SK-N-SH (cell line): ENCODE results near the gene FSTL5. TPM values are rescaled to one million over a fixed set of nuclear protein-coding genes. Genes with fewer than 3 reads are reported as not detected.

Source experiments
- CTCF ChIA-PET: fragments of 300-600, 350-600 bp; formaldehyde crosslinking; extraction: SDS; loops from one replicate; lab custom pipeline; 2021; lab: Yijun Ruan, JAX
- POLR2A ChIA-PET: fragments of 350-600 bp; sonication (Branson Sonifier 250); formaldehyde crosslinking; extraction: SDS; loops from one replicate; lab custom pipeline; 2020; ENCODE audit warnings: antibody characterized with exemption, inconsistent platforms; lab: Yijun Ruan, JAX
- DNase-seq: peaks from one replicate; pipeline ENCODE4 v3.0.0; 2012
- H2AFZ ChIP-seq: fragments of 200-600 bp; sonication (generic); 2 replicates; pipeline ENCODE4 v1.8.1; 2016; ENCODE audit warnings: antibody characterized with exemption, mild to moderate bottlenecking, low read depth
- H3F3A ChIP-seq: fragments of 200-600 bp; sonication (generic); replicated peaks from 2 replicates; pipeline ENCODE3; 2016; ENCODE audit warnings: antibody characterized with exemption, mild to moderate bottlenecking; ENCODE audit not compliant: insufficient read depth
- H3K27ac ChIP-seq, 2 experiments: fragments of 200-500 bp in 1 of 2; fragments of 200-600 bp in 1 of 2; sonication (Bioruptor generic) in 1 of 2; sonication (generic), shearing (Covaris generic) in 1 of 2; 2 replicates each; pipeline versions ENCODE4 v1.5.1 to v1.6.1; 2014 to 2016; ENCODE audit warnings: low read depth in 2 of 2, inconsistent platforms in 1 of 2, low read length in 1 of 2, mild to moderate bottlenecking in 1 of 2, mixed read lengths in 1 of 2
- H3K27me3 ChIP-seq: fragments of 200-600 bp; sonication (generic), shearing (Covaris generic); 2 replicates; pipeline ENCODE4 v1.6.1; 2016; ENCODE audit warnings: mixed run types; ENCODE audit not compliant: insufficient read depth
- H3K36me3 ChIP-seq, 2 experiments: fragments of 200-500 bp in 1 of 2; fragments of 200-600 bp in 1 of 2; sonication (Bioruptor generic) in 1 of 2; sonication (generic) in 1 of 2; replicated peaks in 1 of 2; 2 replicates each; pipeline versions ENCODE3 to v1.5.1; 2014 to 2016; ENCODE audit warnings: low read length in 1 of 2, mild to moderate bottlenecking in 1 of 2; ENCODE audit not compliant: insufficient read depth in 2 of 2, control insufficient read depth in 1 of 2
- H3K4me1 ChIP-seq, 2 experiments: fragments of 200-500 bp in 1 of 2; fragments of 200-600 bp in 1 of 2; sonication (Bioruptor generic) in 1 of 2; sonication (generic), shearing (Covaris generic) in 1 of 2; 2 replicates each; pipeline versions ENCODE4 v1.5.1 to v1.6.1; 2014 to 2016; ENCODE audit warnings: low read depth in 1 of 2, low read length in 1 of 2, mixed run types in 1 of 2; ENCODE audit not compliant: insufficient read depth in 2 of 2, control insufficient read depth in 1 of 2
- H3K4me2 ChIP-seq: fragments of 200-600 bp; sonication (generic), shearing (Covaris generic); 2 replicates; pipeline ENCODE4 v1.6.1; 2017; ENCODE audit warnings: mixed run types
- H3K4me3 ChIP-seq, 2 experiments: fragments of 200-500 bp in 1 of 2; fragments of 200-600 bp in 1 of 2; sonication (Bioruptor generic) in 1 of 2; sonication (generic), shearing (Covaris generic) in 1 of 2; 2 replicates each; pipeline versions ENCODE4 v1.5.1 to v1.8.1; 2014 to 2016; ENCODE audit warnings: low read depth in 2 of 2, inconsistent platforms in 1 of 2, low read length in 1 of 2, mild to moderate bottlenecking in 1 of 2, mixed read lengths in 1 of 2, moderate library complexity in 1 of 2
- H3K79me2 ChIP-seq: fragments of 200-600 bp; sonication (generic); 2 replicates; pipeline ENCODE4 v1.8.1; 2017; ENCODE audit warnings: mild to moderate bottlenecking; ENCODE audit not compliant: insufficient read depth
- H3K9ac ChIP-seq: fragments of 200-600 bp; sonication (generic); 2 replicates; pipeline ENCODE4 v1.6.1; 2017; ENCODE audit warnings: mixed run types
- H3K9me2 ChIP-seq: fragments of 200-600 bp; sonication (generic); 2 replicates; pipeline ENCODE4 v1.6.1; 2017; ENCODE audit warnings: mixed run types
- H3K9me3 ChIP-seq: fragments of 200-600 bp; sonication (generic); 2 replicates; pipeline ENCODE4 v1.6.1; 2017; ENCODE audit warnings: mixed run types, mild to moderate bottlenecking, moderate library complexity
- H4K20me1 ChIP-seq: fragments of 200-600 bp; sonication (generic); 2 replicates; pipeline ENCODE4 v1.6.1; 2017; ENCODE audit warnings: mild to moderate bottlenecking, mixed run types; ENCODE audit not compliant: insufficient read depth
- CHD2 ChIP-seq: fragments of 150-350 bp; IDR thresholded peaks from 2 replicates; pipeline ENCODE4 v1.6.1; 2018; ENCODE audit warnings: low read length; ENCODE audit not compliant: partially characterized antibody
- CTCF ChIP-seq: fragments of 200-600 bp; sonication (generic); IDR thresholded peaks from 2 replicates; pipeline ENCODE4 v1.6.1; 2017; ENCODE audit warnings: antibody characterized with exemption, mild to moderate bottlenecking, moderate library complexity
- EZH2phosphoT487 ChIP-seq: fragments of 200-600 bp; sonication (generic); IDR thresholded peaks from 2 replicates; pipeline ENCODE4 v1.6.1; 2017; ENCODE audit warnings: low read depth, mixed run types, mild to moderate bottlenecking, antibody characterized with exemption, moderate library complexity, borderline replicate concordance
- FOSL2 ChIP-seq: IDR thresholded peaks from 2 replicates; pipeline ENCODE4 v1.4.0; 2012; ENCODE audit warnings: low read depth, mild to moderate bottlenecking, moderate library complexity, borderline replicate concordance
- GABPA ChIP-seq: IDR thresholded peaks from 2 replicates; pipeline ENCODE4 v1.4.0; 2012; ENCODE audit warnings: low read depth, mild to moderate bottlenecking
- IRF3 ChIP-seq: fragments of 150-350 bp; IDR thresholded peaks from 2 replicates; pipeline ENCODE4 v1.6.1; 2016; ENCODE audit warnings: mild to moderate bottlenecking, low read depth, low read length
- JUND ChIP-seq: IDR thresholded peaks from 2 replicates; pipeline ENCODE4 v1.4.0; 2012
- MAX ChIP-seq: IDR thresholded peaks from 2 replicates; pipeline ENCODE4 v1.4.0; 2012; ENCODE audit warnings: low read depth
- MEF2A ChIP-seq: IDR thresholded peaks from 2 replicates; pipeline ENCODE4 v1.4.0; 2012; ENCODE audit warnings: low read depth, borderline replicate concordance
- MXI1 ChIP-seq: IDR thresholded peaks from 2 replicates; pipeline ENCODE4 v1.6.1; 2012; ENCODE audit warnings: mild to moderate bottlenecking, low read depth, low read length, improper control_type of control experiment
- NFIC ChIP-seq: IDR thresholded peaks from 2 replicates; pipeline ENCODE4 v1.4.0; 2012; ENCODE audit warnings: borderline replicate concordance
- NRF1 ChIP-seq: IDR thresholded peaks from 2 replicates; pipeline ENCODE4 v1.6.1; 2012; ENCODE audit warnings: low read depth, mild to moderate bottlenecking, low read length
- RCOR1 ChIP-seq: fragments of 150-350 bp; IDR thresholded peaks from 2 replicates; pipeline ENCODE4 v1.6.1; 2017; ENCODE audit warnings: antibody characterized with exemption, low read length
- RXRA ChIP-seq: IDR thresholded peaks from 2 replicates; pipeline ENCODE4 v1.4.0; 2012; ENCODE audit warnings: low read depth, mild to moderate bottlenecking, borderline replicate concordance
- TAF1 ChIP-seq: IDR thresholded peaks from 2 replicates; pipeline ENCODE4 v1.6.1; 2012; ENCODE audit warnings: low read depth, mild to moderate bottlenecking, low read length, moderate library complexity, borderline replicate concordance
- TCF12 ChIP-seq: IDR thresholded peaks from 2 replicates; pipeline ENCODE4 v1.4.0; 2012
- YY1 ChIP-seq: IDR thresholded peaks from 2 replicates; pipeline ENCODE4 v1.4.0; 2012; ENCODE audit warnings: low read depth, mild to moderate bottlenecking
- WGBS: methylation state at CpG from one replicate; pipeline ENCODE4 v1.1.6; 2017; ENCODE audit warnings: low lambda C conversion rate; 5-methylcytosine and 5-hydroxymethylcytosine counted together
- polyA plus RNA-seq, 3 experiments: library from polyadenylated mRNA; depleted of rRNA; stranded (reverse); fragments of >200 nt; gene quantifications; 2 replicates each; pipeline ENCODE4 v1.2.3, GENCODE V29; 2012
- TF ChIP-seq, protein P1 (sequence below): IDR thresholded peaks from 2 replicates; pipeline ENCODE4; 2012

The FSTL5 gene
- polyA plus RNA-seq, 1 of the 3 experiments (the other 2 are of a cell fraction): 0.07 TPM

DNA sequence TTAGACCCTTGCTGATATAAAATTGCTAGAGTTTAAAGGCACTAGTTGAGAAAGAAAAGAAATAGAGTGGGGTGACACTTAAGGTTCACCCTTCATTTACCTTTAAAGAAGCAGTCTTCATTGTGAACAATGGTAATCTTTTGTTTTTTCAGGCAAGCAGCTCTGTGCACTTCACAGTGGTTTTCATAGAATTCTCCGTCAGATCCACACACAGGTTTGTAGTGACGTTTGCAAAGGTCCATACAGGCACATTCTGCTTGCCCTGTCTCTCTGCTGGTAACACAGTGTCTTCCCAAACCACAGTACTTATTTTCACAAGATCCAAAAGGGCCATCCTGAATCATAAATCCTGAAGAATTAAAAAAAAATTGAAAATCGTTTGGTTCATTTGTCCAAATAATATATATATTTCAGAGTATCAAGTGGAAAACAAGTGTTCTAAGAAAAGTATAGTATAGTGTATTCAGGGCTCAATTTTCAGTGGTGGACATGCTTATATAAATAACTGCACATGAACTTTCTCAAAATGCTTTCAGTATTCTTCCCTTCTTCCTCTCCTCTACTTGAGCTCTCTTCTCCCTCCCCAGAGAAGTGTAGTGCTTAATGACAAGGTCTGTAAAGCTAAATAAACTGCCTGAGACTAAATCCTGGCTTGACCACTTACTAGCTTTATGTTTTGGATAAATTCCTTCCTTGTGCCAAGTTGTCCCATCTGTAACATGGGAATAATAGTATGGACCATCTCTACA is 243.3 kb downstream of the FSTL5 start (continued):
- TF ChIP-seq GABPA (no peak), RCOR1 (no peak), NFIC (no peak)

GRCh38 chr4:161919442-161920220 is 244.2 kb downstream of the FSTL5 start:
- TF ChIP-seq YY1 (no peak), CTCF (no peak), NRF1 (no peak), JUND (no peak), TCF12 (no peak)
- TF ChIP-seq, protein P1, sequence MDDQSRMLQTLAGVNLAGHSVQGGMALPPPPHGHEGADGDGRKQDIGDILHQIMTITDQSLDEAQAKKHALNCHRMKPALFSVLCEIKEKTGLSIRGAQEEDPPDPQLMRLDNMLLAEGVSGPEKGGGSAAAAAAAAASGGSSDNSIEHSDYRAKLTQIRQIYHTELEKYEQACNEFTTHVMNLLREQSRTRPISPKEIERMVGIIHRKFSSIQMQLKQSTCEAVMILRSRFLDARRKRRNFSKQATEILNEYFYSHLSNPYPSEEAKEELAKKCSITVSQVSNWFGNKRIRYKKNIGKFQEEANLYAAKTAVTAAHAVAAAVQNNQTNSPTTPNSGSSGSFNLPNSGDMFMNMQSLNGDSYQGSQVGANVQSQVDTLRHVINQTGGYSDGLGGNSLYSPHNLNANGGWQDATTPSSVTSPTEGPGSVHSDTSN: no peak
- H3K27me3 ChIP-seq: no peaks in the 10 kb centered on the region
- no peaks in the 10 kb centered on the region; a peak in 1 of 4 replicates for H3K4me1 ChIP-seq
- H4K20me1 ChIP-seq: no peaks in the 10 kb centered on the region
- no peak overlapping the region for H3K4me2 ChIP-seq
- ChIA-PET CTCF (interaction anchor here (1.2 kb wide), 1 partner anchor 159 kb away, joined by 3 read pairs; no protein-coding TSS in a partner anchor), POLR2A (no interaction called here)
- no peaks in the 10 kb centered on the region for H3F3A ChIP-seq
- H3K9me3 ChIP-seq: no peaks in the 10 kb centered on the region
- no peak overlapping the region for H2AFZ ChIP-seq
- 47% methylated on average over 3 of the region's 3 CpGs for WGBS
- no peaks in the 10 kb centered on the region for H3K79me2 ChIP-seq
- H3K27ac ChIP-seq: no peak overlapping the region
- H3K36me3 ChIP-seq: no peaks in the 10 kb centered on the region
- no peak overlapping the region for H3K4me3 ChIP-seq
- DNase-seq: no peak
- no peaks in the 10 kb centered on the region for H3K9me2 ChIP-seq
- no peak overlapping the region for H3K9ac ChIP-seq

DNA sequence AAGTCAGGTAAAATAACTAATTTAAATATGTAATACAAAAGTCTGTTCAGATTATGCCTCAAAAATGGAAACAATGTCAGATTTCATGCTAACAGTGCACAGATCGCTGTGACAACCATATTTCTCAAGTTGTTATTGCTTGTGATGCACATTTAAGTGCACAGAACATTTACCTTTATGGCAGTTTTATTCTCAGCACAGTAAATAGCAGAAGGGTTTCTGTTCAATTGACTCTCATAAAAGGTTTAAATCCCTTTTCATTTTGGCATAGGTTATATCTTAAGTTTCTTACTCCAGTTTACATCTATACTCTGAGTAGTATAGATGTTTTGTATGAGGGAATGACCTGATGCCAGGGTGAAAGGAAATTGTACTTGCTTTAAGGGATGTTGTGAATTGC is 247.8 kb downstream of the FSTL5 start:
- Histone ChIP-seq H3K27me3 (no peaks in the 10 kb centered on the region), H3K4me2 (no peak overlapping the region), H3K4me3 (no peak overlapping the region), H3F3A (no peaks in the 10 kb centered on the region), H3K79me2 (no peaks in the 10 kb centered on the region), H3K9ac (no peak overlapping the region), H2AFZ (peak overlapping the region; percentile 56; the same call in 1 of the 2 replicates), H3K27ac (no peak overlapping the region), H3K9me3 (no peaks in the 10 kb centered on the region), H3K36me3 (no peaks in the 10 kb centered on the region), H4K20me1 (no peaks in the 10 kb centered on the region), H3K9me2 (no peaks in the 10 kb centered on the region), H3K4me1 (no peaks in the 10 kb centered on the region; a peak in 1 of 4 replicates)
- no peak for DNase-seq
- ChIA-PET POLR2A (no interaction called here), CTCF (no interaction called here)
- 57% methylated on average over 1 of the region's 1 CpG for WGBS
- TF ChIP-seq RXRA (no peak), MEF2A (no peak), TAF1 (no peak), FOSL2 (no peak), MXI1 (no peak), CTCF (no peak), NFIC (no peak), MAX (no peak), CHD2 (no peak), IRF3 (no peak), EZH2phosphoT487 (no peak)
